ENCODE data around the gene KCTD10. TPM values are rescaled to one million over a fixed set of nuclear protein-coding genes. Genes with fewer than 3 reads are reported as not detected.
"Not testable (repeated sequence)": the region's sequence is repeated elsewhere in the genome, so short reads cannot be mapped to it uniquely, and the experiment has no call there.

Gene KCTD10
- total RNA-seq, 2 experiments from 2014 or later, result 37.4 to 38.2 TPM

DNA sequence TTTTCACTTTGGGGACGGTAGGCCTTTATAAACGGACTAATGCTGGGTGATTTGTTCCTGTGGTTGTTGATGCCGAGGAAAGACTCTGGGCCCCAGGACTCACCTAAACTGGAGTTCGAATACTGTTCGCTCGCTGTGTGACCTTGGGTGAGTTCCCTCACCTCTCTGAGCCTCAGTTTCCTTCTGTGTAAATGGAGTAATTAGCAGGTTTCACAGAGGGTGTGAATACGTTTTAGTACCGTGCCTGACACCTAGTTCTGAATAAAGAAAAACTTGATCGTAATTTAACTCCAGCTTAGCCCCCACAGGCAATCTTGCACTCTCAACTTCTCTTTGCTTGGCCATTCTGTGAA lies 839 bp upstream of the KCTD10 start:
- H3K9me3 Mint-ChIP-seq, result no peaks in the 10 kb centered on the region
- ATAC-seq (no peak), DNase-seq (no peak)
- H3K27me3 Mint-ChIP-seq, result no peaks in the 10 kb centered on the region
- POLR2A ChIA-PET, result interaction anchor here (0.5 to 2.1 kb wide), 7 partner anchors 9 to 852 kb away, joined by 3 to 8 read pairs (median 4); no protein-coding TSS in a partner anchor
- peaks cover 32% of the 10 kb centered on the region for H3K4me1 Mint-ChIP-seq (ENCODE audit: low read depth)
- CTCF ChIA-PET, result interaction anchor here (1.5 kb wide), 2 partner anchors 45 to 95 kb away, joined by 4 to 5 read pairs; no protein-coding TSS in a partner anchor
- H3K4me3 Mint-ChIP-seq, result peak overlapping the region; percentile 82
- peak overlapping the region; percentile 100 for H3K27ac Mint-ChIP-seq
- TF ChIP-seq, protein P1, sequence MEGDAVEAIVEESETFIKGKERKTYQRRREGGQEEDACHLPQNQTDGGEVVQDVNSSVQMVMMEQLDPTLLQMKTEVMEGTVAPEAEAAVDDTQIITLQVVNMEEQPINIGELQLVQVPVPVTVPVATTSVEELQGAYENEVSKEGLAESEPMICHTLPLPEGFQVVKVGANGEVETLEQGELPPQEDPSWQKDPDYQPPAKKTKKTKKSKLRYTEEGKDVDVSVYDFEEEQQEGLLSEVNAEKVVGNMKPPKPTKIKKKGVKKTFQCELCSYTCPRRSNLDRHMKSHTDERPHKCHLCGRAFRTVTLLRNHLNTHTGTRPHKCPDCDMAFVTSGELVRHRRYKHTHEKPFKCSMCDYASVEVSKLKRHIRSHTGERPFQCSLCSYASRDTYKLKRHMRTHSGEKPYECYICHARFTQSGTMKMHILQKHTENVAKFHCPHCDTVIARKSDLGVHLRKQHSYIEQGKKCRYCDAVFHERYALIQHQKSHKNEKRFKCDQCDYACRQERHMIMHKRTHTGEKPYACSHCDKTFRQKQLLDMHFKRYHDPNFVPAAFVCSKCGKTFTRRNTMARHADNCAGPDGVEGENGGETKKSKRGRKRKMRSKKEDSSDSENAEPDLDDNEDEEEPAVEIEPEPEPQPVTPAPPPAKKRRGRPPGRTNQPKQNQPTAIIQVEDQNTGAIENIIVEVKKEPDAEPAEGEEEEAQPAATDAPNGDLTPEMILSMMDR (IDR thresholded peaks at IDR 0.05), result no peak
- intact Hi-C loops (cut with micrococcal nuclease), result no loop called here
- H3K36me3 Mint-ChIP-seq (ENCODE audit: low read depth), result peaks cover 1% of the 10 kb centered on the region

DNA sequence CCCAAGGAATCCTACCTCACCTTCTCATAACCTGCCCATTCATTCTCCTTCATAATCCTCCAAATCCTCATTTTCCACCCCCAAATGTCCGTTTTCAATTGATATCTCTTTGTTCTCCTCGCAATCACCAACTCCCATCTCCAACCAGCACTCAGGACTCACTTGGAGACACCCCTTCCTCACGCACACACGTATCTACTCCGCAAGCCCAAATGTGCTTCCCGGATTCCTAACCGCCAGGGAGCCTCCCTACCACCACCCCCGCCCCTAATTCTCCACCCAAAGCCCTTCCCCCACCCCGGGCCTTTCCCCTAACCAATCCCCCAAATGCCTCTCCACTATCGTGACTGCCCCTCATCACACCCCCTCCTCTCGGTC lies 304 bp downstream of the KCTD10 start:
- H3K36me3 Mint-ChIP-seq (ENCODE audit: low read depth), result peaks cover 1% of the 10 kb centered on the region
- peak overlapping the region; percentile 82 for H3K4me3 Mint-ChIP-seq
- POLR2A ChIA-PET, result interaction anchor here (0.7 to 2.1 kb wide), 8 partner anchors 8 to 96 kb away, joined by 3 to 8 read pairs (median 3); no protein-coding TSS in a partner anchor
- no peak for DNase-seq
- peak overlapping the region; percentile 100 for H3K27ac Mint-ChIP-seq
- intact Hi-C loops (cut with micrococcal nuclease), result no loop called here
- no peaks in the 10 kb centered on the region for H3K9me3 Mint-ChIP-seq
- H3K4me1 Mint-ChIP-seq (ENCODE audit: low read depth), result peaks cover 32% of the 10 kb centered on the region
- TF ChIP-seq, protein P1 (IDR thresholded peaks at IDR 0.05), result no peak
- no peaks in the 10 kb centered on the region for H3K27me3 Mint-ChIP-seq
- ATAC-seq, result peak; percentile 16
- CTCF ChIA-PET, result interaction anchor here (0.7 to 1.5 kb wide), 4 partner anchors 44 to 96 kb away, joined by 3 to 6 read pairs (median 4); no protein-coding TSS in a partner anchor

DNA sequence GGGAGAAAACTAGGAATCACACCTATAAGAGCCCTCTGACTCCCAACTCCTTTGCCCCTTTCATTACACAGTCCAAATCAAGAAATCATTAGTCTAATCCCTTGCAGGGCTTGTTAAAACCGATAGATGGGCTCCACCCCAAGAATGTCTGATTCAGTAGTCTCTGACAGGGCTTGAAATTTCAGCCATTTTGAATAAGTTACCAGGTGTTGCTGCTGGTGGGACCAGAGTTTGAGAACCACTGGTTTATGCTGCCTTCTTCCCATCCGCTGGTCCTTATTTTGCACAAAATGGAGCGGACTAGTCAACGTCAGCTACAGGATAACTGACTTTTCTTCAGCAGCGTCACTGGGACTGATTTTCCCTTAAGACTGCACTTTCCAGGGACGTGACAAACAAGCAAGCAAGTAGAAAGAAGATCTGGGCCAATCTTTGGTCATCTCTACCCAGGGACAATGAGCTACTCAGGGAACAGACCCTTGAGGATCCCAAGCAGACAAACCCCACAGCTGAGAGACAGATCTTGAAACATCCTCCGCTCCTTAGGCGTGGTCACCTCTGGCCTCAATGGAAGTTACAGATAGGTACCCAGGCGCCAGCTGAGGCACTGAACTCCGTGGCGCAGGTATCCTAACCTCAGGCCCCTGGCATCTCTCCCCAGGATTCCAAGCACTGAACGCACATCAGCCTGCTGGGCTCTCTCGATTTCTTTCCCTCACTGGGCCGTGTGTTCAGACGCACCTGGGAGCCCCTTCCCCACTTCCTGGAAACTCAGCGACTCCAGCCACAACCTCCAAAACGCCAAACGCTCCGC lies 900 bp downstream of the KCTD10 start:
- Mint-ChIP-seq H3K36me3 (ENCODE audit: low read depth) (peaks cover 1% of the 10 kb centered on the region), H3K9me3 (no peaks in the 10 kb centered on the region), H3K4me3 (peak overlapping the region; percentile 82), H3K27ac (peak overlapping the region; percentile 100), H3K27me3 (no peaks in the 10 kb centered on the region), H3K4me1 (ENCODE audit: low read depth) (peaks cover 32% of the 10 kb centered on the region)
- DNase-seq, result peak; percentile 7
- TF ChIP-seq, protein P1 (IDR thresholded peaks at IDR 0.05), result no peak
- POLR2A ChIA-PET, result interaction anchor here (1.0 to 2.1 kb wide), 4 partner anchors 13 to 22 kb away, joined by 3 to 6 read pairs (median 4); no protein-coding TSS in a partner anchor
- intact Hi-C loops (cut with micrococcal nuclease), result no loop called here
- no peak for ATAC-seq
- CTCF ChIA-PET, result interaction anchor here (0.9 to 1.5 kb wide), 3 partner anchors 43 to 48 kb away, joined by 3 to 6 read pairs (median 4); no protein-coding TSS in a partner anchor

DNA sequence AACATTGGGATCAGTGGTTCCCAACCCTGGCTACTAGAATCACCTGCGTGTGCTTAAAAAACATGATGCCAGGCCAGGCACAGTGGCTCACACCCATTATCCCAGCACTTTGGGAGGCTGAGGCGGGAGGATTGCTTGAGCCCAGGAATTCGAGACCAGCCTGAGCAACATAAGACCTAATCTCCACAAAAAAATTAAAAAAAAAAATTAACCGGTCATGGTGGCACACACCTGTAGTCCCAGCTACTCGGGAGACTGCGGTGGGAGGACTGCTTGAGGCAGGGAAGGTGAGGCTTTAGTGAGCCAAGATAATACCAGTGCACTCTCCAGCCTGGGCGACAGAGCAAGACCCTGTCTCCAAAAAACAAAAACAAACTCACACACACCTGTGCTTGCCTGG lies 2.0 kb downstream of the KCTD10 start:
- ChIA-PET CTCF (interaction anchor here (1.1 kb wide), 1 partner anchor 8 kb away, joined by 3 read pairs; no protein-coding TSS in a partner anchor), POLR2A (no interaction called here)
- H3K27ac Mint-ChIP-seq, result no peak overlapping the region
- intact Hi-C loops (cut with micrococcal nuclease), result no loop called here
- H3K36me3 Mint-ChIP-seq (ENCODE audit: low read depth), result peaks cover 1% of the 10 kb centered on the region
- peaks cover 41% of the 10 kb centered on the region for H3K4me1 Mint-ChIP-seq (ENCODE audit: low read depth)
- TF ChIP-seq, protein P1 (IDR thresholded peaks at IDR 0.05), result no peak
- ATAC-seq, result no peak
- no peaks in the 10 kb centered on the region for H3K9me3 Mint-ChIP-seq
- no peak for DNase-seq
- no peaks in the 10 kb centered on the region for H3K27me3 Mint-ChIP-seq
- peak overlapping the region; percentile 82 for H3K4me3 Mint-ChIP-seq

DNA sequence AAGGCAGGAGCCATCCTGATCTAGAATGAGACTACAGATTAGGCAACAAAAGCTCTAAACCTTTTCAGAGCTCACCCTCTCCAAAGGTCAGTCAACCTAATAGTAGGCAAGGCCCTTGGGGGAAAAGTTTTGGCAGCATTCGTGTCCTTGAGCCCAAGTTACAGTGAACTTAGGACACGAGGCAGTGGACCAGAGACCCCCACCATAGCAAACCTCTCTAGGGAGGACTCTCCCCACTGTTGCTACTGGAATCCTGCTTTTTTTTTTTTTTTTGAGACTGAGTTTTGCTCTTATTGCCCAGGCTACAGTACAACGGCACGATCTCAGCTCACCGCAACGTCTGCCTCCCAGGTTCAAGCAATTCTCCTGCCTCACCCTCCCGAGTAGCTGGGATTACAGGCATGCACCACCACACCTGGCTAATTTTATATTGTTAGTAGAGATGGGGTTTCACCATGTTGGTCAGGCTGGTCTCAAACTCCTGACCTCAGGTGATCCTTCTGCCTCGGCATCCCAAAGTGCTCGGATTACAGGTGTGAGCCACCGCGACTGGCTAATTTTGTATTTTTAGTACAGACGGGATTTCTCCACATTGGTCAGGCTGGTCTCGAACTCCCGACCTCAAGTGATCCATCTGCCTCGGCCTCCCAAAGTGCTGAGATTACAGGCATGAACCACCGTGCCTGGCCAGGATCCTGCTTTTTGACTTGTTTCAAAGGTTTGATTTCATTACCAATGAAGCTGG lies 3.4 kb downstream of the KCTD10 start:
- H3K27me3 Mint-ChIP-seq; POLR2A ChIA-PET; H3K27ac Mint-ChIP-seq; H3K4me3 Mint-ChIP-seq; H3K9me3 Mint-ChIP-seq; H3K36me3 Mint-ChIP-seq (ENCODE audit: low read depth); DNase-seq; ATAC-seq; intact Hi-C loops (cut with micrococcal nuclease): not testable (repeated sequence)
- CTCF ChIA-PET, result interaction anchor here (0.8 to 1.1 kb wide), 6 partner anchors 9 to 371 kb away, joined by 3 to 5 read pairs (median 3); no protein-coding TSS in a partner anchor
- H3K4me1 Mint-ChIP-seq (ENCODE audit: low read depth), result peaks cover 29% of the 10 kb centered on the region

Data from activated CD8-positive, alpha-beta T cell treated with anti-CD3 and anti-CD28 coated beads for 36 hours (primary cell).